HG03064 (cell line): ENCODE measurements around the gene PLXNA4.

Source experiments
- ATAC-seq: cut with Tn5 transposase; IDR thresholded peaks from one replicate; pipeline ENCODE4 v1.9.1; 2021; ENCODE audit warnings: low read depth; ENCODE audit not compliant: unreplicated experiment

The PLXNA4 gene

GRCh38 chr7:132137681-132138080 lies 438.6 kb downstream of the PLXNA4 start:
- ATAC-seq: no peak

GRCh38 chr7:132135746-132136385 lies 440.4 kb downstream of the PLXNA4 start:
- ATAC-seq: no peak

GRCh38 chr7:132134814-132135445 lies 441.3 kb downstream of the PLXNA4 start:
- no peak for ATAC-seq

- no peak for ATAC-seq
These were observed 442.8 kb downstream of the PLXNA4 start for GRCh38 chr7:132133501-132133900.

GRCh38 chr7:132131196-132131595 lies 445.1 kb downstream of the PLXNA4 start:
- ATAC-seq: no peak

- no peak for ATAC-seq
These were observed 445.8 kb downstream of the PLXNA4 start for GRCh38 chr7:132130497-132130896.

- ATAC-seq: no peak
These were observed 450.2 kb downstream of the PLXNA4 start for GRCh38 chr7:132125872-132126595.

GRCh38 chr7:132125096-132125495 lies 451.2 kb downstream of the PLXNA4 start:
- ATAC-seq: no peak

GRCh38 chr7:132124575-132124974 lies 451.7 kb downstream of the PLXNA4 start:
- ATAC-seq: no peak

- no peak for ATAC-seq
These were observed 452.5 kb downstream of the PLXNA4 start for GRCh38 chr7:132123773-132124172.

GRCh38 chr7:132122901-132123300 lies 453.4 kb downstream of the PLXNA4 start:
- ATAC-seq: no peak

- ATAC-seq: no peak
These were observed 454.3 kb downstream of the PLXNA4 start for GRCh38 chr7:132121987-132122386.

- no peak for ATAC-seq
These were observed 457.6 kb downstream of the PLXNA4 start for GRCh38 chr7:132118641-132119040.

GRCh38 chr7:132117636-132118035 lies 458.6 kb downstream of the PLXNA4 start:
- no peak for ATAC-seq

GRCh38 chr7:132117181-132117580 lies 459.1 kb downstream of the PLXNA4 start:
- ATAC-seq: no peak

- ATAC-seq: no peak
These were observed 459.9 kb downstream of the PLXNA4 start for GRCh38 chr7:132116369-132116768.

GRCh38 chr7:132115758-132116157 lies 460.5 kb downstream of the PLXNA4 start:
- no peak for ATAC-seq

- ATAC-seq: no peak
These were observed 461.2 kb downstream of the PLXNA4 start for GRCh38 chr7:132115028-132115427.

- ATAC-seq: no peak
These were observed 461.9 kb downstream of the PLXNA4 start for GRCh38 chr7:132114411-132114810.

- no peak for ATAC-seq
These were observed 462.5 kb downstream of the PLXNA4 start for GRCh38 chr7:132113536-132114371.

- no peak for ATAC-seq
These were observed 463.6 kb downstream of the PLXNA4 start for GRCh38 chr7:132112657-132113056.
